Stimulated activated memory B cell treated with anti-CD40 and anti-IgM and Interleukin-4, amounts not matched to agents 10 μg/mL and 1 μg/mL and 100 μg/mL, for 72 hours (primary cell): Measurements from ENCODE around the gene SMIM14.
"Not testable (repeated sequence)": the region's sequence is repeated elsewhere in the genome, so short reads cannot be mapped to it uniquely, and the experiment has no call there.

Experiments used
- ATAC-seq: fragments of 150-1000 bp; cut with Tn5 transposase; 2 replicates; pipeline ENCODE4 v1.10.0; 2021
- H3K27ac Mint-ChIP-seq: one replicate; pipeline ENCODE4 v1.8.0; 2022; ENCODE audit warnings: mild to moderate bottlenecking, mixed read lengths
- H3K27me3 Mint-ChIP-seq: one replicate; pipeline ENCODE4 v1.8.0; 2022; ENCODE audit warnings: mixed read lengths
- H3K36me3 Mint-ChIP-seq: one replicate; pipeline ENCODE4 v1.8.0; 2022; ENCODE audit warnings: mixed read lengths
- H3K4me1 Mint-ChIP-seq: one replicate; pipeline ENCODE4 v1.8.0; 2022; ENCODE audit warnings: mixed read lengths
- H3K4me3 Mint-ChIP-seq: one replicate; pipeline ENCODE4 v1.8.0; 2022; ENCODE audit warnings: mild to moderate bottlenecking, moderate library complexity, mixed read lengths
- H3K9me3 Mint-ChIP-seq: one replicate; pipeline ENCODE4 v1.8.0; 2022; ENCODE audit warnings: mixed read lengths

SMIM14 gene

DNA sequence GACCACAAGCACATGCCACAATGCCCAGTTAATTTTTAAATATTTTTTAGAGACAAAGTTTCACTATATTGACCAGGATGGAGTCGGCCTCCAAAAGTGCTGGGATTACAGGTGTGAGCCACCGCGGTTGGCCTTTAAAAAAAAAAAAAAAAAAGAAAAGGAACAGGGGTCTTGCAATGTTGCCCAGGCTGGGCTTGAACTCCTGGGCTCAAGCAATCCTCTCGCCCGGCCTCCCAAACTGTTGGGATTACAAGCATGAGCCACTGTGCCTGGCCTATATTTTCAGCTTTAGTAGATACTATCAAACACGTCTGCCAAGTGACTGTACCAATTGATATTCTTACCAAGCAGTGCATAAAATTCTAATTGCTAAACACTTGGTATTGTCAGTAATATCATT, 120.2 kb downstream of the SMIM14 start:
- ATAC-seq = no peak
- no peaks in the 10 kb centered on the region for H3K4me1 Mint-ChIP-seq
- no peaks in the 10 kb centered on the region for H3K9me3 Mint-ChIP-seq
- peaks cover 6% of the 10 kb centered on the region for H3K36me3 Mint-ChIP-seq
- no peak overlapping the region for H3K27ac Mint-ChIP-seq
- no peak overlapping the region for H3K4me3 Mint-ChIP-seq
- H3K27me3 Mint-ChIP-seq = no peaks in the 10 kb centered on the region

- no peaks in the 10 kb centered on the region for H3K9me3 Mint-ChIP-seq
- H3K4me3 Mint-ChIP-seq = no peak overlapping the region
- peaks cover 12% of the 10 kb centered on the region for H3K36me3 Mint-ChIP-seq
- no peaks in the 10 kb centered on the region for H3K27me3 Mint-ChIP-seq
- H3K27ac Mint-ChIP-seq = no peak overlapping the region
- no peaks in the 10 kb centered on the region for H3K4me1 Mint-ChIP-seq
- ATAC-seq = no peak
These were observed 122.2 kb downstream of the SMIM14 start for GRCh38 chr4:39516407-39516966.

GRCh38 chr4:39515669-39516401, 122.8 kb downstream of the SMIM14 start:
- H3K27ac Mint-ChIP-seq, H3K9me3 Mint-ChIP-seq, H3K4me1 Mint-ChIP-seq, H3K4me3 Mint-ChIP-seq, H3K27me3 Mint-ChIP-seq, ATAC-seq: not testable (repeated sequence)
- peaks cover 12% of the 10 kb centered on the region for H3K36me3 Mint-ChIP-seq

GRCh38 chr4:39514888-39515401, 123.7 kb downstream of the SMIM14 start:
- no peak for ATAC-seq
- Mint-ChIP-seq H3K27ac (no peak overlapping the region), H3K36me3 (peaks cover 14% of the 10 kb centered on the region), H3K27me3 (no peaks in the 10 kb centered on the region), H3K4me1 (no peaks in the 10 kb centered on the region), H3K9me3 (no peaks in the 10 kb centered on the region), H3K4me3 (no peak overlapping the region)

GRCh38 chr4:39514266-39514665, 124.4 kb downstream of the SMIM14 start:
- not testable (repeated sequence) for H3K4me3 Mint-ChIP-seq, H3K9me3 Mint-ChIP-seq, H3K27ac Mint-ChIP-seq, ATAC-seq, H3K4me1 Mint-ChIP-seq, H3K27me3 Mint-ChIP-seq
- H3K36me3 Mint-ChIP-seq = peaks cover 21% of the 10 kb centered on the region

DNA sequence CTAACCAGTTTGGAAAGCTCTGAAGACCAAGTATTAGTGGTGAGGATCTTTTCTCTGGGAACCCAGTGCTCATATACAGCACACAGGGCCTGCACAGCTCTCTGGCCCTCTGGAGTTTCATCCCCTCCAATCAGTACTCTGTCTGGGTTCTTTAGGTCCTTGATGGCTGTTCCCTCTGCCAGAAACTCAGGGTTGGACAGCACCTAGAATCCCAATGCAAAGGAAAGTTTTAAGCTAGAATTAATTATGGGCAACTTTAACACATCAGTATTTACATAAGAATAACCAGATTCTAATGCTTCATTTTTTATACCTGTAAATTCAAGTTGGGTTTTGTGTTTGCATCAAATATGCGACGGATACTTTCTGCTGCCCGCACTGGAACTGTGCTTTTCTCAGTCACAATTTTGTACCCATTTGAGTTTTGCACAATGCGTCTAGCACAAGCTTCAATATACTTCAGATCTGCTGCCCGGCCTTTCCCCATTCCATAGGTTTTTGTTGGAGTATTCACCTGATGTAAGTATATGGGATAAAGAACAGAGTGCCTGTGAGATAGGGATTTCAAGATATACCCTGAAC, 128.2 kb downstream of the SMIM14 start:
- ATAC-seq = no peak
- H3K36me3 Mint-ChIP-seq = peaks cover 35% of the 10 kb centered on the region
- H3K4me1 Mint-ChIP-seq = no peaks in the 10 kb centered on the region
- no peaks in the 10 kb centered on the region for H3K27me3 Mint-ChIP-seq
- no peak overlapping the region for H3K4me3 Mint-ChIP-seq
- no peak overlapping the region for H3K27ac Mint-ChIP-seq
- no peaks in the 10 kb centered on the region for H3K9me3 Mint-ChIP-seq

- H3K36me3 Mint-ChIP-seq = peaks cover 65% of the 10 kb centered on the region
- H3K4me3 Mint-ChIP-seq = no peak overlapping the region
- no peaks in the 10 kb centered on the region for H3K4me1 Mint-ChIP-seq
- H3K27me3 Mint-ChIP-seq = no peaks in the 10 kb centered on the region
- no peak for ATAC-seq
- H3K27ac Mint-ChIP-seq = no peak overlapping the region
- H3K9me3 Mint-ChIP-seq = no peaks in the 10 kb centered on the region
These were observed 133.1 kb downstream of the SMIM14 start for GRCh38 chr4:39505581-39505980.

- no peaks in the 10 kb centered on the region for H3K27me3 Mint-ChIP-seq
- H3K4me1 Mint-ChIP-seq = no peaks in the 10 kb centered on the region
- no peak overlapping the region for H3K27ac Mint-ChIP-seq
- no peaks in the 10 kb centered on the region for H3K9me3 Mint-ChIP-seq
- no peak for ATAC-seq
- H3K36me3 Mint-ChIP-seq = peaks cover 65% of the 10 kb centered on the region
- no peak overlapping the region for H3K4me3 Mint-ChIP-seq
These were observed 134.1 kb downstream of the SMIM14 start for GRCh38 chr4:39504538-39504937.

DNA sequence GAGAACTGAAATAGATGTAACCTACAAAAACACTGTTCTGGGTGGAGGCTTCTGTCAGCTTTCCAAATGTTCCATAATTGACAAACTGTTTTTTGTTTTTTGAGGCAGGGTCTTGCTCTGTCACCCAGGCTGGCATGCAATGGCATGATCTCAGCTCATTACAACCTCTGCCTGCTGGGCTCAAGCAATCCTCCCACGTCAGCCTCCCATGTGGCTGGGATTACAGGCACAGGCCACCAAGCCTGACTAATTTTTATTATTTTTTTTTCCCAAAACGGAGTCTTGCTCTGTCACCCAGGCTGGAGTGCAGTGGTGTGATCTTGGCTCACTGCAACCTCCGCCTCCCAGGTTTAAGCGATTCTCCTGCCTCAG, 136.0 kb downstream of the SMIM14 start:
- not testable (repeated sequence) for H3K27me3 Mint-ChIP-seq, ATAC-seq, H3K4me1 Mint-ChIP-seq, H3K27ac Mint-ChIP-seq, H3K9me3 Mint-ChIP-seq, H3K4me3 Mint-ChIP-seq
- peaks cover 55% of the 10 kb centered on the region for H3K36me3 Mint-ChIP-seq

DNA sequence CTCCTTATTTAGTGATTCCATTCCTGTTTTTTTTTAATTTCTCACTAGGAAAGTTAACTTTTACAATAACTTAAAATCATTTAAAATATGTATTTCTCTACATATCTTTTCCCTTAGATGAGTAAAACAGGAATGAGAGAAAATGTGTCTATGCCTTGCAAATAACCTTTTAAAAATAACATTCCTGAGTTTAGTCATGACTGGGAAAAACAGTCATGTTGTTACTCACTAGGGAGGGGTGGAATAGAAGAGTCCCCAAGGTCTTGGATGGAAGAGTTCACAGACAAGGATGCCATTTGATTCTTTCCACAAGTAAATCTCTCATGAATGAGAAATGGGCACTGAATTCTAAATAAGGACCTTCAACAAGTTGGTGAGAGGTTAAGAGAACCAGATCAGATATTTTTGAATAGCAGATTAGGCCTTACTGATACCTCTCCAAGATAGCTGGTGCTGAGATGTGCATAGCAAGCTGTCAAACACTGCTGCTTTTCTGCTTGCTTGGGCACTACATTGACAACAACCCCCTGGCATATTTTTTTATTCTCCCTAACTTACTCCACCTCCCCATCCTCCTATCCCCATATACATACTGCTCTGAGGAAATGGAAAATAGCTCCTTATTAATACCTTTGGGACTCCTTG, 136.5 kb downstream of the SMIM14 start:
- ATAC-seq = no peak
- Mint-ChIP-seq H3K27me3 (no peaks in the 10 kb centered on the region), H3K9me3 (no peaks in the 10 kb centered on the region), H3K27ac (no peak overlapping the region), H3K4me1 (no peaks in the 10 kb centered on the region), H3K4me3 (no peak overlapping the region), H3K36me3 (peaks cover 53% of the 10 kb centered on the region)

DNA sequence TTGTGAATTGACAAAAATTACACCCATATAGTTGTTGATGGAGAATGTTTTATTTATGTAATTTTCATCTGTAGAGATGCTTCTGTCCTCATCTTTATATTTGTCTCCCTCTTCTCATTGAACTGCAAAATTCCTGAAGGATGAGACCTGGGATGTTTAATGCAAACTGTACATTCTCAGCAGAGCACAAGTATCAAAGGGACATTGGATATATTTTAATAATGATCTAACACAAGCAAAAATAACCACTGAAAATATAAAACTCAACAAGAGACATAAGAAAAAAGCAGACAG, 140.0 kb downstream of the SMIM14 start:
- Mint-ChIP-seq H3K9me3 (no peaks in the 10 kb centered on the region), H3K36me3 (peaks cover 29% of the 10 kb centered on the region), H3K27me3 (no peaks in the 10 kb centered on the region), H3K4me1 (no peaks in the 10 kb centered on the region), H3K27ac (no peak overlapping the region), H3K4me3 (no peak overlapping the region)
- no peak for ATAC-seq

DNA sequence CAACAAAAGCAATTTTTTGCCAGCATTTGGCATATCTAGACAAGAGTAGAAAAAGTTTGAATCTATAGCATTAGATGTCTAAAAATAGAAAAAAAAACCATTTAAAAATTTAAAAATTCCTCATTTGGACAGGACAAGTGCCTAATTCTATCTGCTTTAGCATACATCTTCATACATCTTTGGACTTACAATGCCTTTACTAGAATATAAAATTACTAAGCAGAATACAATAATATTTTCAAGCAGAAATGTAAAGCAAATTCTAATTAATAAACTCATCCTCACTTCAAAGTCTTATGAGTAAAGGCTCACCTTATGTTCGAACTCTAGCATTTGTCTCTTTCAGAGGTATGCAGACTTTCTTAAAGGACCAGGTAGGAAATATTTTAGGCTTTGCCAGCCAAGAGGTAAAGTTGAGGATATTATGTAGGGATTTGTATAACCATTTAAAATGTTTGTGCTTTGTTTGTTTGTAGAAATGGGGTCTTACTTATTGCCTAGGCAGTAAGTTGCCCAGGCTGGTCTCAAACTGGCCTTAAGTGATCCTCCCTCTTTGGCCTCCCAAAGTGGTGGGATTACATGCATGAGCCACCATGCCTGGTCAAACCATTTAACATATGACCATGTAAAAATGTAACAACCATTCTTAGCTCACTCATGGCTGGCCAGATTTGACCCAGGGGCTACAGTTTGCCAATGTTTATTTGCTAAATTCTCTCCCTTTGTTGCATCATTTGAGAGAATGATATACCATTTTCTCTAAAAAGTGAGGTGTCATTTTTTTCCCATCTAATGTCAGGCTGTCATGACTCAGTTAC, 140.5 kb downstream of the SMIM14 start:
- no peak for ATAC-seq
- Mint-ChIP-seq H3K27ac (no peak overlapping the region), H3K4me1 (no peaks in the 10 kb centered on the region), H3K27me3 (no peaks in the 10 kb centered on the region), H3K4me3 (no peak overlapping the region), H3K36me3 (peaks cover 23% of the 10 kb centered on the region), H3K9me3 (no peaks in the 10 kb centered on the region)
